GM18858 (cell line): Measurements from ENCODE around the gene MFSD2A.
"Not testable (repeated sequence)": the region's sequence is repeated elsewhere in the genome, so short reads cannot be mapped to it uniquely, and the experiment has no call there.

Source experiments
- ATAC-seq: cut with Tn5 transposase; IDR thresholded peaks from one replicate; pipeline ENCODE4 v1.9.1; 2021; ENCODE audit not compliant: unreplicated experiment

MFSD2A gene

DNA sequence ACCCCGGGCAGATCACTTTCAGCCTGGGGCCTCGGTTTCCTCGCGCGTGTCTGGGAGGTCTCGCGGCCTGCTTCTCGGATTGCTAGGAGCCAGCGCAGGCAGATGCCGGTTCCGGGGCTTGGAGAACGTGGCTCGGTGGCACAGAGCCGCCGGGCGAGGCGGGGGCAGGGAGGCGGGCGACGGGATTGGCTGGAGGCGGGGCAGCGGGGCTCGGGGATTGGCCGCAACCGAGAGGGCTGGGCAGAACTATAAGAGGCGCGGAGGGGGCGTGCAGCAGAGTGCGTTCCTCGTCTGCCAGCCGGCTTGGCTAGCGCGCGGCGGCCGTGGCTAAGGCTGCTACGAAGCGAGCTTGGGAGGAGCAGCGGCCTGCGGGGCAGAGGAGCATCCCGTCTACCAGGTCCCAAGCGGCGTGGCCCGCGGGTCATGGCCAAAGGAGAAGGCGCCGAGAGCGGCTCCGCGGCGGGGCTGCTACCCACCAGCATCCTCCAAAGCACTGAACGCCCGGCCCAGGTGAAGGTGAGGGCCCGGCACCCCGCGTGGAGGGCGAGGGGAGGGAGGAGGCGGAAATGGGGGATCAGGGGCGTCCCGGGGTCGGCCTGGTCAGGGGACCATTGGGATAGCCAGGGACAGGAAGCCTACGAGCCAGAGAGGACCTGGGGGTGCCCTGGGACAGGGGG, at the start of gene MFSD2A:
Gene MFSD2A, plus strand, starts transcription at position 276 of the 677 bp plus-strand sequence. Its CDS starts 148 bp downstream, at position 424.
- no peak for ATAC-seq

DNA sequence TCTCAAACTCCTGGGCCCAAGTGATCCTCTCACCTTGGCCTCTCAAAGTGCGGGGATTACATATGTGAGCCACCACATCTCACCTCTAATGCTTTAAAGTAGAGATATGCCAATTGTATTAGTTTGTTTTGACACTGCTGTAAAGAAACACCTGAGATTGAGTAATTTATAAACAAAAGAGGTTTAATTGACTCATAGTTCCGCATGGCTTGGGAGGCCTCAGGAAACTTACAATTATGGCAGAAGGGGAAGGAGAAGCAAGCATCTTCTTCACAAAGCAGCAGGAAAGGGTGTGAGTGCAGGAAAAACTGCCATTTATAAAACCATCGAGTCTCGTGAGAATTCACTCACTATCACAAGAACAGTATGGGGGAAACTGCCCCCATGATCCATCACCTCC, 49.8 kb upstream of the MFSD2A start:
- ATAC-seq, result no peak

GRCh38 chr1:39907528-39908453, 47.2 kb upstream of the MFSD2A start:
- no peak for ATAC-seq

GRCh38 chr1:39908534-39908933, 46.4 kb upstream of the MFSD2A start:
- ATAC-seq, result no peak

GRCh38 chr1:39910263-39910662, 44.7 kb upstream of the MFSD2A start:
- ATAC-seq, result no peak

- not testable (repeated sequence) for ATAC-seq
These were observed 41.8 kb upstream of the MFSD2A start for GRCh38 chr1:39913136-39913535.

DNA sequence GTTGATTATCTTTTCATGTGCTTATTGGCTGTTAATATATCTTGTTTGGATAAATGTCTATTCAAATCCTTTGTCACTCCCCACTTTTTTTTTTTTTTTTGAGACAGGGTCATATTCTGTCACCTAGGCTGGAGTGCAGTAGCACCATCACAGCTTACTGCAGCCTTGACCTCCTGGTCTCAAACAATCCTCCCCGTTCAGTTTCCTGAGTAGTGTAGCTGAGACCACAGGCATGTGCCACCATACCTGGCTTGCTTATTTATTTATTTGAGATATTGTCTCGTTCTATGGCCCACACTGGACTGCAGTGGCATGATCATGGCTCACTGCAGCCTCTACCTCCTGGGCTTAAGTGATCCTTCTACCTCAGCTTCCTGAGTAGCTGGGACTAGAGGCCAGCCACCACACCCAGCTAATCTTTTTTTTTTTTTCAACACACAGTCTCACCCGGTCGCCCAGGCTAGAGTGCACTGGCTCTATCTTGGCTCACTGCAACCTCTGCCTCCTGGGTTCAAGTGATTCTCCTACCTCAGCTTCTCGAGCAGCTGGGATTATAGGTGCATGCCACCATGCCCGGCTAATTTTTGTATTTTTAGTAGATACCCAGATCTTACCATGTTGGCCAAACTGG, 39.3 kb upstream of the MFSD2A start:
- no peak for ATAC-seq

GRCh38 chr1:39917825-39918224, 37.1 kb upstream of the MFSD2A start:
- no peak for ATAC-seq

DNA sequence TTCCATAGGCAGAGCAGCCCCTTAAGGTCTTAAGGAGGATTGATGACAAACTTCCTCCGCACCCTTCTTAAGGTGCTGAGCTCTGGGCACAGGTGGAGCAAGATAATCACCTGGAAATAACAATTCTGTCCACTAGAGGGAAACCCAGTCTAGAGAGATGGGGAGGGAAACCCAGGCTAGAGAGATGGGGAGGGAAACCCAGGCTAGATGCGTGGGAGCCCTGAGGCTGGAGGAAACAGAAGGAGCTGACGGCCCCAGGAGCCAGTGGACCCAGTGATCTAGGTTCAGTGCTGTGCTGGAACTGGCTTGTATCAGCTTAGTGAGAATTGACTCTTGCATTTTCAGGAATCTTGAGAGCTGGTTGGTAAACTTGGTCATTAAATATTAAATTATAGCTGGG, 35.4 kb upstream of the MFSD2A start:
- ATAC-seq, result no peak

DNA sequence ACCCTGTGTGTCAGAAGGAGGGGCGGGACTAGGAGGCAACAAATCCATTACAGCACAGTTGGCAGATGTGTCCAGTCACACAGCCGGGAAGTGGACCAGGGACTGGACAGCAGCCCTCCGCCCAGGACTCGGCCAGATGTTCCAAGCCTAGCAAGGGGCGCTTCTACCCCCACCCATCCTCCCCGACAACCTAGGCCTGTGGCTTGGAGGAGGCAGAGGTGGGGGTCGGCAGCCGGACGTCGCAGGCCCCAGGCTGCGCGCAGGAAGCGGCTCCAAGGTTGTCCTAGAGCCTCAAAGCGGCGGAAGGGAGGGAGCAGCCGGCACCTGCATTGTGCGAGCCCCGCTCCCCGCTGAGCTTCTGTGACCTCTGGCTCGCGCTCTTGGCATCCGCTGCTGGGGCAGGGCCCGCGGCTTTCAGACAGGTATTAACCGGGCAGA, 32.7 kb upstream of the MFSD2A start:
- ATAC-seq, result no peak

DNA sequence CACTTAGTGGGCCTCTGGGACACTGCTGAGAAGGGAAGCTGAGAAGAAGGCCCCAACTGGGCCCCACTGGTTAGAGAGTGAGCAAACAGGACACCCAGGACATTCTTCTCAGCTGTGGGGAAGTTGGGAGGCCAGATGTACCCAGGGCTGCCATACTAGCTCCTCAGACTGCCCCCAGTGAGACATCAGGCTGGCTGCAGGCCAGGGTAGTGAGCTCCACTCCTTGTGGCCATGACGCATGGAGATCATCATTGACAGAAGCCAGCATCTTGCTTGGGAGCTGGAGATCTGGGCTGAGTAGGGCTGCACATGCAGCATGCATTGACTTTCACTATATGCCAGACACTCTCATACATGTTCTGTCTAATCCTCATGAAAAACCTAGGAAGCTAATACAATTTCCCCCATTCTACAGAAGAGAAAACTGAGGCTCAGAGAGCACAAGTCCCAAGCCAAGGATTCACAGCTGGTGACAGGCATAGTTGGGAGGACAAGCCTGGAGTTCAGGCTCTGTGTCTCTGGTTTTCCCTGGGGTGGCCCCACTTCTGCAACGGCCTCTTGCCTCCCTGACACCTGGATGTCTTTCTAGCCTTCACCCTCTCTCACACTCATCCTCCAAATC, 29.1 kb upstream of the MFSD2A start:
- no peak for ATAC-seq

DNA sequence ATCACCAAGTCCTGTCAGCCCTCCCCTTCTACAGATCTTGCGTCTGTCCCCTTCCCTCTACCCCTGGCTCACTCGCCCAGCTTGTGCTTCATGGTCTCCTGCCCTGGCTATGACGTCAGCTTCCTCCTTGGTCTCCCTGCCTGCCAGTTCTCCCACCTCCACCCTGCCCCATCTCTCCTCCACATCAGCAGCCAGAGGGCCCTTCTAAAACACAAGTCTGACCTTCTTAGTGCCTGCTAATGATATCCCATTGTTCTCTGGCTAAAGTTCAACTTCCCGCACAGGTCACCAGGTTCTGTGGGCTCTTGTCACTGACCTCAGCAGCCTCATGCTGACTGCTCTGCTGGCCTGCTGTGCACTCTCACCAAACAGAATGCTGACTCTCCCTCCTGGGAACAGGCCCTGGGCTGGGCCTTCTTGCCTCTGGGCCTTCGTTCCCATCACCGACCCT, 28.6 kb upstream of the MFSD2A start:
- ATAC-seq, result no peak

DNA sequence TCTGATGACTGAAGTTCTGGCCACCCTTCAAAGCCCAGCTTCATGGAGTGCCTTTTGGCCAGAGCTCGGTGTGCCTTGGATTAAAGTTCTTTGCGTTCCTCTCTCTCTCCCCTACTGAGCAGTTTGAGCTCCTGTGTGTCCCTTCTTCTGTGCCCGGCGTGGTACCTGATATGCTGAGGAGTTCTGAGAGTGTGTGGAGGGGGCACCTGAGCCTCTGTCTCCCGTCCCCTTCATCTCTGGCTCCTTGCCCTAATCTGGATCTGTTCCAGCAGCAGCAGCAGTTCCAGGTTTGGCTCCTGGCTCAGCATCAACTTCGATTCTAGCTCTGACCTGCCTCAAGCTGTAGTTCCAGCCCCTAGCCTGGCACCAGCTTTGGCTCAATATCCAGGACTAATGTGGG, 28.1 kb upstream of the MFSD2A start:
- no peak for ATAC-seq

GRCh38 chr1:39927538-39927937, 27.4 kb upstream of the MFSD2A start:
- no peak for ATAC-seq

DNA sequence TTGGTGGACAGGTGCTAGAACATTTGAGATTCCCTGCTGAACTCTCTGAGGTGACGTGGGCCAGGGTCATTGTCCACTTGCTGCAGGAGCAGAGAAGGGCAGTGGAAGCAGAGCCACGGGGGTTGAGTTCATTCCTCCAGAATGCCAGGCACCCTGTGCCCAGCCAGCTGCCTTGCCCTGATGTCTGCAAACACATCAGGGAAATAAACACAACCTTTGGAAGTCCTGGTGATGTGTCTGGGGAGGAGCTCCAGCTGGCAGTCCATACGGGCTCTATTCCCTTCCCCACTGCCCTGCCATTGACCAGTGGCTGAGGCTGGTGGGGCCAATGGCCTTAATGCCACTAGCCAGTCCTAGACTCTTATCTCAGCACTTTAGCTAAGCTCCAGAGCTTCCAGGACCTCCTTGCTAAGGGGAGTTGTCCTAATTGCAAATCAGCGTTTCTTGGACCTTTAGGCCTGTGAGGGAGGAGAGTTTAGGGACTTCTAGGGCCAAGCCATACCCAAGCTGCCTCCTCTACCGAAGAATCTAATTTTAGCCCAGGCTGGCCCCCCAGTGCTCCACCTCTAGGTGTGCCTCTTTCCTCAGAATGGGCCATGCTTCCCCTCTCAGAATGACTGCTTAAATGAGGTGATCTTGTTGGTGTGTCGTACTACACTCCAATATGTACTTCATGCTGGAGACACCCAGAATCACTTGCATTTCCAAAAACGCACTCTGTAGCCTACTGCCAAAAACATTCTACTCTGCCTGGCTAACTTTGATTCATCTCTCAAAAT, 25.9 kb upstream of the MFSD2A start:
- no peak for ATAC-seq

DNA sequence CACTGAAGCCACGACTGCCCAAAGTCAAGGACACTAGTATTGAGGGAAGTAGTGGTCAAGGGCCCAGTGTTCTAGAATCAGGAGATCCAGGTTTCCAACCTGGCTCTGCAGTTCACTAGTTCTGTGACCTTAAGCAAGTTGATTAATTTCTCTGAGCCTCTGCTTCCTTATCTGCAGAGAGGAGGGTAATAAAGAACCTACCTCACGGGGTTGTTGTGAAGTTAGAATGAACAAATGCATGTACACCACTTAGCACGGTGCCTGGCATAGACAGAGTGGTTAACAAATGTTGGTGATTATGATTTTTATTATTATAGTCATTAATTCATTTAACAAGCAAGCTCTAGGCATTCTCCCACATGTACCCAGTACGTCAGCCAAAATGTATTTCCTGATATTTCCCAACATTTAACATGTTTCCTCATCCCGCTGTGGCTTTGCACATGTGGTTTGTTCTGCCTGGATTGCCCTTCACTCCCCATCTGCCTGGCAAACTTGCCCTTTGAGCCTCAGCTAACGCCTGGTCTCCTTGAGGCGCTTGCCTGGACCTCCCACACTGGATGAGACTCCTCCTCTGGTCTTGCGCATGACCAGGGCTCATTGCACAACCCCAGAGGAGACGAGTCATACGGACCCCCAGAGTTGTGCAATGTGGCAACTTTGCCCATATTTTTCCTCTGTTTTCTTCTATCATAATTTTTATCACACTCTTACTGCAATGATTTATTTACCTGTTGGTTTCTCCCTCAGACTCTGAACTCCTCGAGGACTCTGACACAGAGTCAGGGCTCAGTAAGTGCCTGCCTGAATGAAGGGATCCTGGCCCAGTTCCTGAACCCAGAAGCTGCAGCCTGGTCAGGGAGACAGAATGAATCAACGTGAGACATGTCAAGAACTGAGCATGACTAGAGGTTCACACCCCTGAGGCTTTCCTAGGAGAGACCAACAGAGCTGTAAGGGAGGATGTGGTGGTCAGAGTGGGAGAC, 20.7 kb upstream of the MFSD2A start:
- no peak for ATAC-seq

DNA sequence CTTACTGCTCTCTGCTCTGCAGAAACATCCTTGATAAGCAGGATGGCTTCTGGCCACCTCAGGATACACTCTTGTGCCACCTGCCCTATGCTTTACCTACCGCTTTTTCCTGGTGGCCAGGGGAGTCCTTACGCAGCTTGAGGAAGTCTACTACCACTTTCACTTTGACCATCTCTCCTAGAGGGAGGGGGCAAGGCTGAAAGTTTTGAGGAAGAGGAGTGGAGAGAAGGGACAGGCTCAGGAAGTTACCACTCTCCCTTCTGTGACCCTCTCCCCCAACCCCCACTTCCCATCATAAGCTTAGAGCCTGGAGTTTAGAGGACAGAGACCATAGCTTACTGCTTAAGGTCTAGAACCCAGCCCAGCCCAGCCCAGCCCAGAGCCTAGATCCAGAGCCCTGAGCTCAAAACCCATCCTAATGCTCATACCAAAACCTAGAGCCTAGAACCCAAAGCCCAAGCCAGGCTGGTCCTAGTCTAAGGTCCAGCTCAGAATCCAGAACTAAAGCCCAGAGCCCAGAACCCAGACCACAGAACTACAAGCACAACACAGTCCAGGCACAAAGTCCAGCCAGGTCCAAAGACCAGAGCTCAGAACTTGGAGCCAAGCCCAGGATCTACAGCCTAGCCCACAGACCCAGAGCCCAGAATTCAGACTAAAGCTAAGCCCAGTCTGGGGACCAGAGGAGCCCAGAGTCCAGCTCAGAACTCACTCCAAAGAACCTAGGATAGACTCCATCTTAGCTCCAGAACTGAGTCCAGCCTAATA, 18.0 kb upstream of the MFSD2A start:
- no peak for ATAC-seq

- no peak for ATAC-seq
These were observed 16.1 kb upstream of the MFSD2A start for GRCh38 chr1:39938856-39939255.
